GM12878 (cell line): Measurements from ENCODE around the gene CD200R1. TPM values are rescaled to one million over a fixed set of nuclear protein-coding genes. Genes with fewer than 3 reads are reported as not detected.

Experiments
- BCL11A ChIP-seq: IDR thresholded peaks from 2 replicates; pipeline ENCODE4 v1.6.1; 2011; ENCODE audit warnings: low read depth, low read length
- BCLAF1 ChIP-seq: fragments of 450-650 bp; IDR thresholded peaks from 2 replicates; pipeline ENCODE4 v1.6.1; 2017; ENCODE audit warnings: antibody characterized with exemption, mild to moderate bottlenecking, moderate library complexity
- BRCA1 ChIP-seq: IDR thresholded peaks from 2 replicates; pipeline ENCODE4 v1.6.1; 2011; ENCODE audit warnings: low read depth, low read length, improper control_type of control experiment
- E2F4 ChIP-seq: IDR thresholded peaks from 2 replicates; pipeline ENCODE4 v1.6.1; 2012; ENCODE audit warnings: low read depth, low read length, improper control_type of control experiment
- HSF1 ChIP-seq: fragments of 150-350 bp; IDR thresholded peaks from 2 replicates; pipeline ENCODE4 v1.6.1; 2014; ENCODE audit warnings: mild to moderate bottlenecking, low read depth, low read length
- MXI1 ChIP-seq: fragments of 150-350 bp; IDR thresholded peaks from 2 replicates; pipeline ENCODE4 v1.6.1; 2011; ENCODE audit warnings: low read depth, mild to moderate bottlenecking, inconsistent platforms, low read length, improper control_type of control experiment
- SMAD1 ChIP-seq: fragments of 450-650 bp; IDR thresholded peaks from 2 replicates; pipeline ENCODE4 v1.6.1; 2018; ENCODE audit warnings: mild to moderate bottlenecking, low read depth; ENCODE audit not compliant: partially characterized antibody
- SP1 ChIP-seq: IDR thresholded peaks from one replicate; pipeline ENCODE4 v1.6.1; 2011; ENCODE audit warnings: low read depth, low read length
- TAF1 ChIP-seq: IDR thresholded peaks from 2 replicates; pipeline ENCODE4 v1.6.1; 2011; ENCODE audit warnings: mild to moderate bottlenecking, low read depth, low read length, borderline replicate concordance
- ZBTB11 ChIP-seq: fragments of 450-650 bp; formaldehyde crosslinking; IDR thresholded peaks from 2 replicates; pipeline ENCODE4 v1.5.0; 2022; ENCODE audit warnings: mild to moderate bottlenecking, missing genetic modification characterization
- ZBTB40 ChIP-seq: fragments of 450-650 bp; IDR thresholded peaks from 2 replicates; pipeline ENCODE4 v1.6.1; 2016; ENCODE audit warnings: mild to moderate bottlenecking, moderate library complexity, borderline replicate concordance
- ZNF274 ChIP-seq: IDR thresholded peaks from one replicate; pipeline ENCODE4 v1.8.0; 2011; ENCODE audit not compliant: insufficient read length, insufficient read depth
- ZSCAN29 ChIP-seq: fragments of 450-650 bp; IDR thresholded peaks from 2 replicates; pipeline ENCODE4 v1.6.1; 2017; ENCODE audit warnings: mild to moderate bottlenecking, moderate library complexity
- polyA plus RNA-seq, 11 experiments: library from polyadenylated mRNA; depleted of rRNA in 4 of 11; unstranded in 6 of 11; stranded (reverse) in 5 of 11; fragments of >200 nt; fragmentation: Nextera tagmentation in 4 of 11; fragmentation: Illumina TruSeq in 1 of 11; extraction: Ambion mirVana in 4 of 11; extraction: Trizol in 1 of 11; gene quantifications; 1 replicate in 1 of 11; 2 replicates in 10 of 11; pipeline versions ENCODE4 v1.2.1 to v1.2.3, GENCODE V29; 2011 to 2016; ENCODE audit warnings: inconsistent platforms in 2 of 11, missing spikeins in 2 of 11, low read depth in 1 of 11
- total RNA-seq, 4 experiments: library from RNA; depleted of rRNA in 3 of 4; stranded (reverse); fragments of >200 nt in 3 of 4; fragmentation: Illumina TruSeq in 1 of 4; extraction: Trizol in 1 of 4; gene quantifications; 2 replicates each; pipeline versions ENCODE4 v1.2.1 to v1.2.3, GENCODE V29; 2013 to 2021

Gene CD200R1
- total and polyA plus RNA-seq, 10 of the 15 experiments (the other 5 are each of a cell fraction or from before 2014, with no cell fraction given) = 0.15 to 1.1 (median 0.88) TPM

- TF ChIP-seq TAF1 = no peak
- no peak for TF ChIP-seq SP1
- no peak for TF ChIP-seq MXI1
- TF ChIP-seq ZBTB11 (CRISPR knock-in tag) = no peak
- TF ChIP-seq BRCA1 = no peak
- peak; percentile 46; the same call in 1 of the 2 replicates for TF ChIP-seq BCL11A
- no peak for TF ChIP-seq SMAD1
- no peak for TF ChIP-seq HSF1
- TF ChIP-seq ZNF274 = no peak
- TF ChIP-seq E2F4 = no peak
- TF ChIP-seq ZSCAN29 = no peak
- no peak for TF ChIP-seq BCLAF1
- TF ChIP-seq ZBTB40 = peak; percentile 78; the same call in 1 of the 2 replicates
Measured at GRCh38 chr3:112966633-112967032, 8.3 kb downstream of the CD200R1 start (continued).
